Measurements from ENCODE around the gene CHD1.

GRCh38 chr5:98954392-98955028 lies 25.7 kb upstream of the CHD1 start:
- TF ChIP-seq EZH2 (IDR thresholded peaks at IDR 0.05; ENCODE audit: borderline replicate concordance, low read length) (no peak), CTCF (conservative IDR thresholded peaks at IDR 0.05 in 1 of 2, IDR thresholded peaks at IDR 0.05 in 1 of 2; ENCODE audit: extremely low read depth in 1 of 2, insufficient read depth in 1 of 2, low read depth in 1 of 2, low read length in 2 of 2) (no peak)
